Adrenal gland (tissue), 12 donors: ENCODE results near the gene PRDM12. TPM values are rescaled to one million over a fixed set of nuclear protein-coding genes. Genes with fewer than 3 reads are reported as not detected.

Source experiments
- DNase-seq, 7 donors: peaks; one replicate each; pipeline ENCODE4 v3.0.0-alpha.2; 2019 to 2020
- H3K27ac ChIP-seq, 5 donors: fragments of 200-600 bp; sonication (generic) in 4 of 5; 1 replicate in 3 of 5; 2 replicates in 2 of 5; pipeline versions ENCODE4 v1.5.1 to v1.8.0; 2016 to 2020; ENCODE audit warnings: mild to moderate bottlenecking in 1 of 5
- H3K27me3 ChIP-seq: fragments of 200-600 bp; 2 replicates; pipeline ENCODE4 v1.8.0; 2021
- H3K36me3 ChIP-seq, 2 donors: fragments of 200-600 bp; replicated peaks in 1 of 2; 1 replicate in 1 of 2; 2 replicates in 1 of 2; pipeline versions ENCODE4 v1.5.1 to v1.8.0; 2018 to 2022
- H3K4me1 ChIP-seq, 2 donors: fragments of 200-600 bp; replicated peaks in 1 of 2; 1 replicate in 1 of 2; 2 replicates in 1 of 2; pipeline versions ENCODE4 v1.5.1 to v1.8.0; 2018 to 2021
- H3K4me3 ChIP-seq, 4 donors: fragments of 200-600 bp; sonication (generic) in 3 of 4; one replicate each; pipeline ENCODE4 v1.5.1; 2016 to 2018
- H3K9me3 ChIP-seq, 3 donors: fragments of 200-600 bp; sonication (generic) in 1 of 3; replicated peaks in 1 of 3; 1 replicate in 2 of 3; 2 replicates in 1 of 3; pipeline versions ENCODE4 v1.5.1 to v1.8.0; 2016 to 2021
- POLR2A ChIP-seq, 2 donors: fragments of 450-650 bp; IDR thresholded peaks; one replicate each; pipeline ENCODE4 v1.6.1; 2017; ENCODE audit warnings: antibody characterized with exemption in 2 of 2, mild to moderate bottlenecking in 2 of 2, moderate library complexity in 1 of 2
- WGBS, 4 donors: extraction: QIAGEN DNeasy Blood & Tissue Kit in 2 of 4; methylation state at CpG; one replicate each; pipeline versions ENCODE4 v1.1.5 to v1.1.7; 2013 to 2017; 5-methylcytosine and 5-hydroxymethylcytosine counted together
- intact Hi-C, 2 donors: fragments of 100-400 bp; cut with DNase I; formaldehyde crosslinking; loops; one replicate each; pipeline versions ENCODE4 v1.14.1 to v1.15.0; 2022 to 2023
- polyA plus RNA-seq, 3 donors: library from polyadenylated mRNA; stranded (reverse); fragments of 200-250 nt in 2 of 3; fragments of 350-450 nt in 1 of 3; fragmentation: Illumina TruSeq in 1 of 3; extraction: RNeasy Lipid Tissue Mini Kit (QIAGEN cat#74804) in 1 of 3; gene quantifications; one replicate each; pipeline ENCODE4 v1.2.3, GENCODE V29; 2013 to 2014
- total RNA-seq, 9 donors: library from RNA; depleted of rRNA in 4 of 9; stranded (reverse); fragments of >200 nt in 4 of 9; fragments of 120-200 nt in 1 of 9; fragmentation: NEBNext Ultra II Directional in 1 of 9; extraction: Animal tissue kit (Norgen Biotek cat#: 25700) in 1 of 9; gene quantifications; one replicate each; pipeline versions ENCODE4 v1.1.0 to v1.2.4, GENCODE V29; 2013 to 2023
- TF ChIP-seq, protein P1 (sequence below), 6 experiments: fragments of 450-650 bp in 4 of 6; fragments of 200-600 bp in 2 of 6; sonication (generic) in 1 of 6; IDR thresholded peaks; 1 replicate in 5 of 6; 2 replicates in 1 of 6; pipeline versions ENCODE4 v1.5.1 to v1.8.0; 2016 to 2021; ENCODE audit warnings: antibody characterized with exemption in 6 of 6, mild to moderate bottlenecking in 2 of 6, moderate library complexity in 1 of 6
- donor health status: healthy with polysubstance abuse.
- donor health status: Bipolar disorder and iron deficiency.
- donor health status: DM: yes; HTN: yes; CAD: no.
- donor health status: DM: no; HTN: no; CAD: no.
- donor health status: DM: no; HTN: no; CAD: no.
- donor health status: DM: yes; HTN: yes; CAD: no.

Gene PRDM12
- total and polyA plus RNA-seq, 12 donors: 0.07 to 0.14 (median 0.08) TPM; not detected in 9

DNA sequence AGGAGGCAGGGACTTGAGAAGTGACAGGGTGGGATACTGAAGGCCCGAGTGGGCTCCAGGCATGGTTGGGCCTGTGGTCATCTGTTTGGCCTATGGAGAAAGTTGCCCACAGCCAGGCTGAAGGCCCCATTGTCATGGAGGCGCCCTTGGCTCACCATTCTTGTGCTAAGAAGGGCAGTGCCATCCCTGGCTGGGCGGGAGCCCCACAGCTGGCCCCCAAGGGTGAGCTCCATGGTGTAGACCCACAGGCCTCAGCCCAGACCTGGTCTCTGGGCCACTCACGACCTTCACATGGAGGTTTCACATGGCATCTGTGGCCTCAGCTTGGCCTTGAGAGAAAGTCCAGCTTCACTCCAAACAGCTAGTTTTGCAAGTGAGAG lies 34.3 kb upstream of the PRDM12 start:
- TF ChIP-seq POLR2A (IDR thresholded peaks at IDR 0.05): no peak
- TF ChIP-seq, protein P1, sequence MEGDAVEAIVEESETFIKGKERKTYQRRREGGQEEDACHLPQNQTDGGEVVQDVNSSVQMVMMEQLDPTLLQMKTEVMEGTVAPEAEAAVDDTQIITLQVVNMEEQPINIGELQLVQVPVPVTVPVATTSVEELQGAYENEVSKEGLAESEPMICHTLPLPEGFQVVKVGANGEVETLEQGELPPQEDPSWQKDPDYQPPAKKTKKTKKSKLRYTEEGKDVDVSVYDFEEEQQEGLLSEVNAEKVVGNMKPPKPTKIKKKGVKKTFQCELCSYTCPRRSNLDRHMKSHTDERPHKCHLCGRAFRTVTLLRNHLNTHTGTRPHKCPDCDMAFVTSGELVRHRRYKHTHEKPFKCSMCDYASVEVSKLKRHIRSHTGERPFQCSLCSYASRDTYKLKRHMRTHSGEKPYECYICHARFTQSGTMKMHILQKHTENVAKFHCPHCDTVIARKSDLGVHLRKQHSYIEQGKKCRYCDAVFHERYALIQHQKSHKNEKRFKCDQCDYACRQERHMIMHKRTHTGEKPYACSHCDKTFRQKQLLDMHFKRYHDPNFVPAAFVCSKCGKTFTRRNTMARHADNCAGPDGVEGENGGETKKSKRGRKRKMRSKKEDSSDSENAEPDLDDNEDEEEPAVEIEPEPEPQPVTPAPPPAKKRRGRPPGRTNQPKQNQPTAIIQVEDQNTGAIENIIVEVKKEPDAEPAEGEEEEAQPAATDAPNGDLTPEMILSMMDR (IDR thresholded peaks at IDR 0.05): no peak
- Histone ChIP-seq H3K4me1 (no peaks in the 10 kb centered on the region), H3K27me3 (no peaks in the 10 kb centered on the region), H3K36me3 (peaks cover 0 to 89% of the 10 kb centered on the region in 2 donors), H3K9me3 (no peaks in the 10 kb centered on the region), H3K4me3 (no peak overlapping the region), H3K27ac (no peak overlapping the region)
- intact Hi-C loops: no loop called here
- DNase-seq: no peak
- WGBS, 4 donors: 70 to 90% (median 89%) methylated on average over 2 to 4 of the region's 4 CpGs; no CpG with 5 or more reads in 1 of the 4 donors

DNA sequence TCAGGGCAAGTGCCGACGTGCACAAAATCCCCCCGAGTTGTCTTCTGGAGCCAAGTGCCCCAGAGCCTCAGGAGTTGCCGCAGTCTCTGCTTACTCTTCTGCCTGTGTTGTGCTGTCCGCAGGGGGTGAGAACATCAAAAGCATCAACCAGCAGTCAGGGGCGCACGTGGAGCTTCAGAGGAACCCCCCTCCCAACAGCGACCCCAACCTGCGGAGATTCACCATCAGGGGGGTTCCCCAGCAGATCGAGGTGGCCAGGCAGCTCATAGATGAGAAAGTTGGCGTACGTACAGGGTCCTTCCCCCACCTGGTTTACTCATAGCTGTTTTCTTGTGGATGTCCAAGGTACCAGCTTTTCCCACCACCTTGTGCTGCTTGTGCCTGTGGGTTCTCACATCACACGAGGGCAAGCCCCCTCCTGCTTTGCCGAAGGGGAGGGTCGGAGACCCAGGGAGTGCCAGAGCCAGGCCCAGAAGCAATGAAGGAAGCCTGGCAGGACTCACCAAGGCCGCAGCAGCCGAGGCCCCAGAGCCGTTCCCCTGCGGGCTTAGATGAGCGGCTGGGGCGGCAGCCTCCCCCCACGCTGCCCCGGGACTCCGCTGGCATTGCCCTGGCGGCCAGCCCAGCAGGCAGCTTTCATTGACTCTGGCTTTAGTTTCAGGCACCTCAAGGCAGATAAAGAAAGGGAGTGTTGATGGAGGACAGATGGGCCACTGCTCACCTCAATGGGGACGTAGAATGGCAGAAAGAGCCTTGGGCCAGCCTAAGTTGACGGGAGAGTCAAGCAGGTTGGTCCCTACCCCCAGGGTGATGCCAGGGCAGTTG lies 33.7 kb upstream of the PRDM12 start:
- Histone ChIP-seq H3K27ac (no peak overlapping the region), H3K4me3 (no peak overlapping the region), H3K36me3 (peaks cover 0 to 84% of the 10 kb centered on the region in 2 donors), H3K27me3 (no peaks in the 10 kb centered on the region), H3K9me3 (no peaks in the 10 kb centered on the region), H3K4me1 (no peaks in the 10 kb centered on the region)
- TF ChIP-seq POLR2A (IDR thresholded peaks at IDR 0.05): no peak
- TF ChIP-seq, protein P1 (IDR thresholded peaks at IDR 0.05): no peak
- DNase-seq: no peak
- WGBS, 4 donors: 81 to 88% (median 86%) methylated on average over 13 to 27 of the region's 27 CpGs
- intact Hi-C loops: no loop called here

DNA sequence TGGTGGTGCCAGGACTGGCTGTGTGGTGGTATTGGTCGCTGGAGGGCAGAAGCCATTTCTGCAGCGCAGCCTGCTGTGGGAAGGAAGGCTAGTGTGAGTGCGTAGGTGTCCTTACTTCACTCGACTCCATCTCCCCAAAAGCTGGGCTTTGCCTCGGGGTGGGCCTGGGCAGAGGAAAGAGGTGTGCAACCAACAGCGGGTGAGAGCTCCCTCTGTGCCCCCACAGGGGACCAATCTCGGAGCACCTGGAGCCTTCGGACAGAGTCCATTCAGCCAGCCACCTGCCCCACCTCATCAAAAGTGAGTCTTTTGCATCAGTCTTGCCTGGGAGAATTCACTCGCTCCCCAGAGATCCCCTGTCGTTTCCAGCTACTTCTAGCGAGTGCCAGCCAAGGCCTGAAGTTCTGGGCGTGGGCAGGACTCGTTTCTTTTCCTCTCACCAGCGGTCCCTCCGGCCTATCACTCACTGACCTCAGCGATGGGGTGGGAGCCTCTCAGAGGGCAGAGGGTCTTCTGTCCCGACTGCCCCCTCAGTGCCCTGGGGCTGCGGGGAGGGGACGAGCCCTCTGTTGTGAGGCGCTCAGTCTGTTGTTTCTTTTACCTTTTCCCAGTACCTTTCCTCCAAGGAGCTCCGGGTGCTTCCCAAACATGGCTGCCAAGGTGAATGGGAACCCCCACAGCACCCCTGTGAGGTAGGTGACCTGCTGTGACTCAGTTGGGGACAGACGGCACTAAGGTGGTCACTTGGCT lies 32.9 kb upstream of the PRDM12 start:
- TF ChIP-seq, protein P1 (IDR thresholded peaks at IDR 0.05): no peak
- TF ChIP-seq POLR2A (IDR thresholded peaks at IDR 0.05): no peak
- no peaks in the 10 kb centered on the region for H3K4me1 ChIP-seq
- WGBS, 4 donors: 83 to 95% (median 93%) methylated on average over 17 to 22 of the region's 22 CpGs
- H3K9me3 ChIP-seq: no peaks in the 10 kb centered on the region
- H3K4me3 ChIP-seq: no peak overlapping the region
- DNase-seq: no peak
- intact Hi-C loops: no loop called here
- H3K36me3 ChIP-seq: peaks cover 0 to 84% of the 10 kb centered on the region in 2 donors
- no peaks in the 10 kb centered on the region for H3K27me3 ChIP-seq
- H3K27ac ChIP-seq: no peak overlapping the region

DNA sequence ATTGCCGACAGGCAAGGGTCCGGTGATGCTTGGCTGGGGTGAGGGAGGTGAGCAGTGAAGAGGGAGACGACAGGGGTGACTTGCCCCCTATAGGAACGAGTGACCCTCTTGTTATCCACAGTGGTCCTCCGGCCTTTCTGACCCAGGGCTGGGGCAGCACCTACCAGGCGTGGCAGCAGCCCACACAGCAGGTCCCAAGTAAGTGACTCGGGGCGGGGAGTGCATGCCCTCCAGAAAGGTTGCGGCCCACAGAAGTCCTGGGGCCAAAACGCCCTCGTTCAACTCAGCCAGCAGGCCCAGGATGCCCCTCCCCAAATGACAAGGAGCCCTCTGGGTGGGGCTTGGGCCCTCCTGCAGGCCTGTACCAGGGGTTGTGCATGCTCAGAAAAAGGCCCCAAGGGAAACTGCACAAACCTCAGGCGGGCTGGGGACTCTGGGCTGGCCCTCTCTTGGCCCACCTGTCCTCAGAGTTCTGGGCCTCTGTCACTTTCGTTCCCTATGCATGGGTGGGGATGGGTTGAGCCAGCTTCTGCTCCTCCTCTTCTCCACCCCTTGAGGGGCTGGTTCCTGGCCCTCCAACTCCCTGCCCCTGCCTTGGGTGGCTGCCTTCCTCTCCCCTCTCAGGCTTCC lies 32.2 kb upstream of the PRDM12 start:
- no peaks in the 10 kb centered on the region for H3K27me3 ChIP-seq
- no peak overlapping the region for H3K27ac ChIP-seq
- H3K4me1 ChIP-seq: no peaks in the 10 kb centered on the region
- intact Hi-C loops: no loop called here
- no peak for DNase-seq
- peaks cover 0 to 84% of the 10 kb centered on the region in 2 donors for H3K36me3 ChIP-seq
- 84 to 92% (median 87%) methylated on average over 5 to 13 of the region's 13 CpGs for WGBS, 4 donors
- TF ChIP-seq, protein P1 (IDR thresholded peaks at IDR 0.05): no peak
- no peak for TF ChIP-seq POLR2A (IDR thresholded peaks at IDR 0.05)
- no peaks in the 10 kb centered on the region for H3K9me3 ChIP-seq
- H3K4me3 ChIP-seq: no peak overlapping the region
